Ovary (tissue), 3 donors: ENCODE results near the gene LRRC4C.

Experiments
- CTCF ChIP-seq, 3 donors: fragments of 450-650 bp in 2 of 3; fragments of 200-600 bp in 1 of 3; IDR thresholded peaks; one replicate each; pipeline versions ENCODE4 v1.5.1 to v1.8.0; 2016 to 2022; ENCODE audit warnings: antibody characterized with exemption in 3 of 3, mild to moderate bottlenecking in 1 of 3
- POLR2A ChIP-seq: fragments of 450-650 bp; IDR thresholded peaks from one replicate; pipeline ENCODE4 v1.6.1; 2017; ENCODE audit warnings: antibody characterized with exemption, mild to moderate bottlenecking, moderate library complexity
- donor health status: DM: no; HTN: no; CAD: no.

GRCh38 chr11:40215556-40215955, 1243.9 kb downstream of the LRRC4C start:
- TF ChIP-seq CTCF (IDR thresholded peaks at IDR 0.05) (no peak), POLR2A (no peak)
